CD14-positive monocyte (primary cell): ENCODE results near the gene SEMA6B. TPM values are rescaled to one million over a fixed set of nuclear protein-coding genes. Genes with fewer than 3 reads are reported as not detected.
"Not testable (repeated sequence)": the region's sequence is repeated elsewhere in the genome, so short reads cannot be mapped to it uniquely, and the experiment has no call there.

Experiments
- DNase-seq, 3 donors: peaks; one replicate each; pipeline ENCODE4 v3.0.0-alpha.2; 2011 to 2022
- H2AFZ ChIP-seq: 2 replicates; pipeline ENCODE4 v1.6.0; 2012; ENCODE audit warnings: mild to moderate bottlenecking, low read depth, low read length, inconsistent platforms; ENCODE audit not compliant: insufficient read depth, poor library complexity, severe bottlenecking
- H3K27ac ChIP-seq, 2 donors: 1 replicate in 1 of 2; 2 replicates in 1 of 2; pipeline ENCODE4 v1.5.1; 2012 to 2013; ENCODE audit warnings: low read length in 2 of 2, control low read depth in 1 of 2, inconsistent platforms in 1 of 2, low read depth in 1 of 2, mild to moderate bottlenecking in 1 of 2
- H3K27me3 ChIP-seq, 2 donors: one replicate each; pipeline versions ENCODE4 v1.6.0 to v1.6.1; 2011 to 2013; ENCODE audit warnings: low read length in 2 of 2; ENCODE audit not compliant: control insufficient read depth in 2 of 2, insufficient read depth in 2 of 2
- H3K36me3 ChIP-seq, 2 donors: replicated peaks in 1 of 2; 1 replicate in 1 of 2; 2 replicates in 1 of 2; pipeline versions ENCODE4 v1.5.1 to v1.6.1; 2012 to 2013; ENCODE audit warnings: low read length in 2 of 2, control low read depth in 1 of 2, inconsistent platforms in 1 of 2, mild to moderate bottlenecking in 1 of 2; ENCODE audit not compliant: insufficient read depth in 2 of 2, control insufficient read depth in 1 of 2
- H3K4me1 ChIP-seq, 2 donors: 1 replicate in 1 of 2; 2 replicates in 1 of 2; pipeline versions ENCODE4 v1.5.1 to v1.6.1; 2012 to 2013; ENCODE audit warnings: low read length in 2 of 2, control low read depth in 1 of 2, inconsistent platforms in 1 of 2, mild to moderate bottlenecking in 1 of 2, moderate library complexity in 1 of 2; ENCODE audit not compliant: insufficient read depth in 2 of 2, control insufficient read depth in 1 of 2
- H3K4me2 ChIP-seq: replicated peaks from 2 replicates; pipeline ENCODE3; 2012; ENCODE audit warnings: low read length, moderate library complexity, mild to moderate bottlenecking; ENCODE audit not compliant: poor library complexity, severe bottlenecking; ENCODE audit errors: extremely low read depth
- H3K4me3 ChIP-seq, 3 experiments: fragments of 200-600 bp in 1 of 3; sonication (generic) in 1 of 3; replicated peaks in 1 of 3; 1 replicate in 2 of 3; 2 replicates in 1 of 3; pipeline ENCODE4 v1.5.1; 2011 to 2013; ENCODE audit warnings: low read length in 3 of 3, mild to moderate bottlenecking in 3 of 3, control low read depth in 2 of 3, low read depth in 2 of 3, inconsistent platforms in 1 of 3, moderate library complexity in 1 of 3
- H3K79me2 ChIP-seq: 2 replicates; pipeline ENCODE4 v1.6.0; 2012; ENCODE audit warnings: mild to moderate bottlenecking, control low read depth, inconsistent platforms, low read length, moderate library complexity; ENCODE audit not compliant: insufficient read depth
- H3K9ac ChIP-seq: 2 replicates; pipeline ENCODE4 v1.6.0; 2017; ENCODE audit warnings: low read length, mild to moderate bottlenecking; ENCODE audit not compliant: insufficient read depth, poor library complexity, severe bottlenecking
- H3K9me3 ChIP-seq, 2 donors: replicated peaks in 1 of 2; 1 replicate in 1 of 2; 2 replicates in 1 of 2; pipeline versions ENCODE4 v1.5.1 to v1.6.1; 2012 to 2013; ENCODE audit warnings: low read length in 2 of 2, control low read depth in 1 of 2; ENCODE audit not compliant: control insufficient read depth in 1 of 2, insufficient read depth in 1 of 2
- H4K20me1 ChIP-seq: 2 replicates; pipeline ENCODE4 v1.6.0; 2012; ENCODE audit warnings: mild to moderate bottlenecking, low read length, control low read depth, moderate library complexity; ENCODE audit not compliant: insufficient read depth
- H3K27ac Mint-ChIP-seq, 7 donors: one replicate each; pipeline ENCODE4 v1.8.0; 2020; ENCODE audit warnings: mild to moderate bottlenecking in 7 of 7, mixed read lengths in 7 of 7, moderate library complexity in 6 of 7, inconsistent platforms in 2 of 7
- H3K27me3 Mint-ChIP-seq, 3 donors: one replicate each; pipeline ENCODE4 v1.8.0; 2021 to 2022; ENCODE audit warnings: low read depth in 3 of 3, mild to moderate bottlenecking in 3 of 3, mixed read lengths in 3 of 3, moderate library complexity in 3 of 3, inconsistent platforms in 1 of 3
- H3K36me3 Mint-ChIP-seq, 2 donors: one replicate each; pipeline ENCODE4 v1.8.0; 2020; ENCODE audit warnings: mixed read lengths in 2 of 2, inconsistent platforms in 1 of 2, mild to moderate bottlenecking in 1 of 2
- H3K4me1 Mint-ChIP-seq: one replicate; pipeline ENCODE4 v1.8.0; 2020; ENCODE audit warnings: mild to moderate bottlenecking, mixed read lengths
- H3K4me3 Mint-ChIP-seq, 2 donors: one replicate each; pipeline ENCODE4 v1.8.0; 2020; ENCODE audit warnings: mild to moderate bottlenecking in 2 of 2, mixed read lengths in 2 of 2, moderate library complexity in 1 of 2
- H3K9me3 Mint-ChIP-seq, 7 donors: one replicate each; pipeline ENCODE4 v1.8.0; 2020 to 2022; ENCODE audit warnings: mixed read lengths in 7 of 7, mild to moderate bottlenecking in 6 of 7, moderate library complexity in 6 of 7, inconsistent platforms in 2 of 7
- WGBS: methylation state at CpG from one replicate; pipeline ENCODE4 v1.1.5; 2013; ENCODE audit warnings: missing lambda C conversion rate; ENCODE audit not compliant: insufficient coverage; 5-methylcytosine and 5-hydroxymethylcytosine counted together
- intact Hi-C, 2 donors: fragments of 100-400 bp; cut with micrococcal nuclease; formaldehyde crosslinking; loops; one replicate each; pipeline versions ENCODE4 v1.15.0 to v1.15.1; 2023
- polyA plus RNA-seq, 3 donors: library from polyadenylated mRNA; depleted of rRNA in 1 of 3; unstranded in 2 of 3; stranded (reverse) in 1 of 3; fragments of 300-500 nt in 2 of 3; fragments of >200 nt in 1 of 3; fragmentation: Illumina TruSeq in 2 of 3; gene quantifications; 1 replicate in 2 of 3; 2 replicates in 1 of 3; pipeline ENCODE4 v1.2.3, GENCODE V29; 2012 to 2021
- TF ChIP-seq, protein P1 (sequence below): fragments of 200-600 bp; IDR thresholded peaks from one replicate; pipeline ENCODE4 v1.8.0; 2022; ENCODE audit warnings: antibody characterized with exemption, mild to moderate bottlenecking

SEMA6B gene
- polyA plus RNA-seq, 3 donors: 0.12 to 1.6 (median 0.87) TPM

- WGBS: 89% methylated on average over 12 of the region's 14 CpGs
Measured at GRCh38 chr19:4529924-4530522, 29.5 kb downstream of the SEMA6B start.

GRCh38 chr19:4528843-4529242, 30.6 kb downstream of the SEMA6B start:
- H3K4me1 Mint-ChIP-seq: peaks cover 9% of the 10 kb centered on the region
- 87% methylated on average over 15 of the region's 15 CpGs for WGBS
- H3K4me3 Mint-ChIP-seq: no peak overlapping the region

More at GRCh38 chr19:4529924-4530522, 29.5 kb downstream of the SEMA6B start:
- H2AFZ ChIP-seq: no peak overlapping the region
- H3K4me3 ChIP-seq: no peak overlapping the region
- peaks cover 14% of the 10 kb centered on the region in 2 donors for H3K4me1 ChIP-seq
- H3K36me3 ChIP-seq: no peaks in the 10 kb centered on the region
- Mint-ChIP-seq H3K9me3 (peaks cover 0 to 2% (median 0%) of the 10 kb centered on the region in 7 donors), H3K4me1 (peaks cover 13% of the 10 kb centered on the region), H3K27ac (peak overlapping the region in 1 of 7 donors; percentile 30), H3K36me3 (no peaks in the 10 kb centered on the region), H3K4me3 (peak overlapping the region in 1 of 2 donors; percentile 46), H3K27me3 (peaks cover 1 to 7% (median 6%) of the 10 kb centered on the region in 3 donors)
- H3K4me2 ChIP-seq: no peak overlapping the region
- no peaks in the 10 kb centered on the region for H4K20me1 ChIP-seq
- no peaks in the 10 kb centered on the region for H3K79me2 ChIP-seq
- intact Hi-C loops: loop anchor here in 1 of 2 donors (5.0 to 10.0 kb wide), 2 partner anchors 107 to 265 kb away; partner anchors contain the start of gene TNFAIP8L1
- no peak overlapping the region for H3K27ac ChIP-seq
- TF ChIP-seq, protein P1, sequence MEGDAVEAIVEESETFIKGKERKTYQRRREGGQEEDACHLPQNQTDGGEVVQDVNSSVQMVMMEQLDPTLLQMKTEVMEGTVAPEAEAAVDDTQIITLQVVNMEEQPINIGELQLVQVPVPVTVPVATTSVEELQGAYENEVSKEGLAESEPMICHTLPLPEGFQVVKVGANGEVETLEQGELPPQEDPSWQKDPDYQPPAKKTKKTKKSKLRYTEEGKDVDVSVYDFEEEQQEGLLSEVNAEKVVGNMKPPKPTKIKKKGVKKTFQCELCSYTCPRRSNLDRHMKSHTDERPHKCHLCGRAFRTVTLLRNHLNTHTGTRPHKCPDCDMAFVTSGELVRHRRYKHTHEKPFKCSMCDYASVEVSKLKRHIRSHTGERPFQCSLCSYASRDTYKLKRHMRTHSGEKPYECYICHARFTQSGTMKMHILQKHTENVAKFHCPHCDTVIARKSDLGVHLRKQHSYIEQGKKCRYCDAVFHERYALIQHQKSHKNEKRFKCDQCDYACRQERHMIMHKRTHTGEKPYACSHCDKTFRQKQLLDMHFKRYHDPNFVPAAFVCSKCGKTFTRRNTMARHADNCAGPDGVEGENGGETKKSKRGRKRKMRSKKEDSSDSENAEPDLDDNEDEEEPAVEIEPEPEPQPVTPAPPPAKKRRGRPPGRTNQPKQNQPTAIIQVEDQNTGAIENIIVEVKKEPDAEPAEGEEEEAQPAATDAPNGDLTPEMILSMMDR: no peak
- no peak overlapping the region for H3K9ac ChIP-seq
- DNase-seq: no peak
- no peaks in the 10 kb centered on the region for H3K27me3 ChIP-seq
- H3K9me3 ChIP-seq: no peaks in the 10 kb centered on the region

GRCh38 chr19:4527377-4527776, 32.1 kb downstream of the SEMA6B start:
- 100% methylated on average over 3 of the region's 8 CpGs for WGBS
- DNase-seq, H4K20me1 ChIP-seq, H2AFZ ChIP-seq, H3K4me2 ChIP-seq, H3K27me3 Mint-ChIP-seq, H3K79me2 ChIP-seq, H3K27me3 ChIP-seq, H3K4me1 ChIP-seq, H3K27ac Mint-ChIP-seq, H3K4me1 Mint-ChIP-seq, H3K27ac ChIP-seq, H3K36me3 ChIP-seq, H3K9ac ChIP-seq, H3K9me3 ChIP-seq, H3K4me3 ChIP-seq, H3K9me3 Mint-ChIP-seq, H3K4me3 Mint-ChIP-seq, H3K36me3 Mint-ChIP-seq: not testable (repeated sequence)
- intact Hi-C loops: loop anchor here in 1 of 2 donors (5.0 to 10.0 kb wide), 2 partner anchors 110 to 263 kb away; partner anchors contain the start of gene TNFAIP8L1

More at GRCh38 chr19:4528843-4529242, 30.6 kb downstream of the SEMA6B start:
- Histone ChIP-seq H3K27me3 (no peaks in the 10 kb centered on the region), H3K9ac (no peak overlapping the region), H3K4me3 (no peak overlapping the region), H3K36me3 (no peaks in the 10 kb centered on the region), H3K4me1 (peaks cover 9% of the 10 kb centered on the region in 2 donors), H4K20me1 (no peaks in the 10 kb centered on the region), H3K9me3 (no peaks in the 10 kb centered on the region), H2AFZ (no peak overlapping the region), H3K4me2 (no peak overlapping the region), H3K79me2 (no peaks in the 10 kb centered on the region), H3K27ac (no peak overlapping the region)
- H3K27me3 Mint-ChIP-seq: peaks cover 1 to 7% (median 6%) of the 10 kb centered on the region in 3 donors
- no peak overlapping the region for H3K27ac Mint-ChIP-seq
- TF ChIP-seq, protein P1: no peak
- no peak for DNase-seq
- H3K36me3 Mint-ChIP-seq: no peaks in the 10 kb centered on the region
- peaks cover 0 to 2% (median 0%) of the 10 kb centered on the region in 7 donors for H3K9me3 Mint-ChIP-seq
- intact Hi-C loops: loop anchor here in 1 of 2 donors (5.0 to 10.0 kb wide), 2 partner anchors 108 to 264 kb away; partner anchors contain the start of gene TNFAIP8L1
